Left lung (tissue), 10 donors: ENCODE data around the gene SLC7A1. TPM values are rescaled to one million over a fixed set of nuclear protein-coding genes. Genes with fewer than 3 reads are reported as not detected.

Source experiments
- ATAC-seq: fragments of 200-7000 bp; cut with Tn5 transposase; one replicate; pipeline ENCODE4 v1.9.1; 2020; ENCODE audit warnings: moderate library complexity
- DNase-seq, 4 donors: peaks; one replicate each; pipeline ENCODE4 v3.0.0-alpha.2; 2013 to 2020
- H3K27ac ChIP-seq, 2 donors: fragments of 200-600 bp; sonication (generic) in 1 of 2; one replicate each; pipeline versions ENCODE4 v1.5.0 to v1.8.0; 2020 to 2021
- H3K27me3 ChIP-seq, 2 donors: fragments of 200-600 bp; sonication (generic) in 1 of 2; one replicate each; pipeline versions ENCODE4 v1.5.0 to v1.8.0; 2020 to 2021
- H3K36me3 ChIP-seq, 2 donors: fragments of 200-600 bp; sonication (generic) in 1 of 2; one replicate each; pipeline versions ENCODE4 v1.5.0 to v1.8.0; 2020 to 2021
- H3K4me1 ChIP-seq, 2 donors: fragments of 200-600 bp; one replicate each; pipeline ENCODE4 v1.8.0; 2021
- H3K4me3 ChIP-seq, 2 donors: fragments of 200-600 bp; sonication (generic) in 1 of 2; one replicate each; pipeline versions ENCODE4 v1.5.0 to v1.8.0; 2020 to 2021; ENCODE audit warnings: mild to moderate bottlenecking in 1 of 2
- H3K9me3 ChIP-seq, 2 donors: fragments of 200-600 bp; sonication (generic) in 1 of 2; one replicate each; pipeline versions ENCODE4 v1.5.0 to v1.8.0; 2020 to 2021
- intact Hi-C, 2 donors: fragments of 100-400 bp; cut with DNase I; formaldehyde crosslinking; loops; one replicate each; pipeline versions ENCODE4 v1.11.2 to v1.14.2; 2022
- polyA plus RNA-seq, 6 donors: library from polyadenylated mRNA; unstranded; fragments of 120-200 nt; gene quantifications; one replicate each; pipeline ENCODE4 v1.2.1, GENCODE V29; 2013; ENCODE audit not compliant: insufficient read length in 6 of 6
- total RNA-seq, 2 donors: library from RNA; stranded (reverse); fragmentation: NEBNext Ultra II Directional; extraction: Animal tissue kit (Norgen Biotek cat#: 25700); gene quantifications; one replicate each; pipeline ENCODE4 v1.2.1, GENCODE V29; 2021
- TF ChIP-seq, protein P1 (sequence below), 2 donors: fragments of 200-600 bp; sonication (generic) in 1 of 2; IDR thresholded peaks; one replicate each; pipeline versions ENCODE4 v1.5.0 to v1.8.0; 2021; ENCODE audit warnings: antibody characterized with exemption in 2 of 2
- donor health status: DM: no; HTN: yes; CAD: no.
- donor health status: DM: no; HTN: no; CAD: no.

Gene SLC7A1
- total and polyA plus RNA-seq, 8 donors = 10.0 to 54.2 (median 11.3) TPM

DNA sequence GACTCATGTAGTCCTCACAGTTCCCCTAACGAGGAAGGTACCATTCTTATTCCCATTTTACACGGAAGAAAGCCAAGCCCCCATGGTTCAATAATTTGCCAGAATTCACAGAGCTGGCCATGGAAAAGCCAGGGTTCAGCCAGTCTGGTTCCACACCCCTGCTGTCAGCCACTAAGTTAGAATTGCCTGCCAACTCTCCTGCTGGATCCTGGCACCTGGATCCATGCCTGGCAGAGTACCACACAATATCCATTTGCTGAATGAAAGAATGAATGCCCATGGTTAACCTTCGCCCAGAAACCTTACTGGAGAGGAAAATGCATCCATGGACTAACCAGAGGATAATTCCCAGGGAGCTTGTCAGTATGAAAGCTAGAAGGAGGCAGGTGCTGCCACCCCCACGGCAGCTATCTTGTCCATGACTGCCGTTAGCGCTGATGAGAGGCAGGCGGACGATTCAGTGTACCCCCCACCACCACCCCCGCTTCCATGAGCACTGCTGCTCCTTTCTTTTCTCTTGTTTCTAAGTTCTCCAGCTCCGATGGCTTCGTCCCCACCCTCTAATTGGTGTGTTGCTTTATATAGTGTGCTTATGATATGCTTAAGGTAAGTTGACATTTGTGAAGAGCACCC is 114.5 kb downstream of the SLC7A1 start:
- Histone ChIP-seq H3K4me1 (no peaks in the 10 kb centered on the region), H3K27ac (no peak overlapping the region), H3K4me3 (no peak overlapping the region), H3K27me3 (peaks cover 0 to 11% of the 10 kb centered on the region in 2 donors), H3K9me3 (no peaks in the 10 kb centered on the region), H3K36me3 (no peaks in the 10 kb centered on the region)
- intact Hi-C loops = no loop called here
- TF ChIP-seq, protein P1, sequence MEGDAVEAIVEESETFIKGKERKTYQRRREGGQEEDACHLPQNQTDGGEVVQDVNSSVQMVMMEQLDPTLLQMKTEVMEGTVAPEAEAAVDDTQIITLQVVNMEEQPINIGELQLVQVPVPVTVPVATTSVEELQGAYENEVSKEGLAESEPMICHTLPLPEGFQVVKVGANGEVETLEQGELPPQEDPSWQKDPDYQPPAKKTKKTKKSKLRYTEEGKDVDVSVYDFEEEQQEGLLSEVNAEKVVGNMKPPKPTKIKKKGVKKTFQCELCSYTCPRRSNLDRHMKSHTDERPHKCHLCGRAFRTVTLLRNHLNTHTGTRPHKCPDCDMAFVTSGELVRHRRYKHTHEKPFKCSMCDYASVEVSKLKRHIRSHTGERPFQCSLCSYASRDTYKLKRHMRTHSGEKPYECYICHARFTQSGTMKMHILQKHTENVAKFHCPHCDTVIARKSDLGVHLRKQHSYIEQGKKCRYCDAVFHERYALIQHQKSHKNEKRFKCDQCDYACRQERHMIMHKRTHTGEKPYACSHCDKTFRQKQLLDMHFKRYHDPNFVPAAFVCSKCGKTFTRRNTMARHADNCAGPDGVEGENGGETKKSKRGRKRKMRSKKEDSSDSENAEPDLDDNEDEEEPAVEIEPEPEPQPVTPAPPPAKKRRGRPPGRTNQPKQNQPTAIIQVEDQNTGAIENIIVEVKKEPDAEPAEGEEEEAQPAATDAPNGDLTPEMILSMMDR (IDR thresholded peaks at IDR 0.05) = no peak
- DNase-seq (no peak), ATAC-seq (no peak)

DNA sequence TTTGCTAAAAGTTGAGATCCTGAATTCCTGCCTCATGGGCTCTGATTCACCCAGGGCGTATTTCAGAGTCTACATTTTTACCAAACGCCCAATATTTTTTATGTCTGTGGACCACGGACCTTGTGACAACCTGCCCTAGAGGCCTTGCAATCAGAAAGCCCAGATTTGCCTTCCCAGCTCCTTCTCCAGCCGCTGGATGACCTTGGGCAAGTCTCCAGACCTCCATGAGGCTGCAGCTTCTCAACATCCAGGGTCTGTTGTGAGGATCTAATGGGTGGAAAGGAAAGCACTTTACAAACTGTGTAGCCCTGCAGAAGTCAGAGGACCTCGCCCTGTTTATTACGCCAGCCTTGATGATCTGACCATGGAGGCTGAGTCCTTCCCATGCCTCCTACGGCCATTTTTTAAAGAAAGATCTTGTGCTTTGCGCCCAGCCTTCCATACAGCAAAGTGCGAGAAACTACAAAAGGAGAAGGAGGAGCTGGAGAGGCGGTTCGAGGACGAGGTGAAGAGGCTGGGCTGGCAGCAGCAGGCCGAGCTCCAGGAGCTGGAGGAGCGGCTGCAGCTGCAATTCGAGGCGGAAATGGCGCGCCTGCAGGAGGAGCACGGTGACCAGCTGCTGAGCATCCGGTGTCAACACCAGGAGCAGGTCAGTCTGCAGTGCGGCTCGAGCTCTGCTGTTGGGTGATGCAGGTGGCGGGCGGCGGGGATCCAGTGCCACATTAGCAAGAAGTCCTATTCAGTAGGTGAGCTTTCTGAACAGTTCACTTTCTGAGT is 115.6 kb downstream of the SLC7A1 start:
- Histone ChIP-seq H3K36me3 (no peaks in the 10 kb centered on the region), H3K4me1 (no peaks in the 10 kb centered on the region), H3K27me3 (peaks cover 0 to 11% of the 10 kb centered on the region in 2 donors), H3K4me3 (no peak overlapping the region), H3K9me3 (no peaks in the 10 kb centered on the region), H3K27ac (no peak overlapping the region)
- DNase-seq (peak in 2 of 4 donors; percentile 27 to 81), ATAC-seq (peak; percentile 64)
- intact Hi-C loops = no loop called here
- TF ChIP-seq, protein P1 (IDR thresholded peaks at IDR 0.05) = no peak

DNA sequence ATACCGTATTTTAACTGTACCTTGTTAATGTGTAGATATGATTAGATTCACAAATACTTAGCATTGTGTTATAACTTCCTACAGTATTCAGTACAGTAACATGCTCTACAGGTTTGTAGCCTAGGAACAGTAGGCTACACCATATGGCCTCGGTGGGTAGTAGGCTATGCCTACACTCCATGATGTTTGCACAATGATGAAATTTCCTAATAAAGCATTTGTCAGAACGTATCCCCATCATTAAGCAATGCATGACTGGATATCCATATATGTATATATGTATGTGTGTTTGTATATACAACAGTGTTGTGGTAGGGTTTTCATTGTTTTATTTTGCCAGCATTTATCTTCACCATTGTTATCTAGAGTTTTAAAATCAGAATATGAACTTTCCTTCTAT is 119.4 kb downstream of the SLC7A1 start:
- Histone ChIP-seq H3K9me3 (no peaks in the 10 kb centered on the region), H3K27me3 (peaks cover 0 to 11% of the 10 kb centered on the region in 2 donors), H3K4me3 (no peak overlapping the region), H3K27ac (no peak overlapping the region), H3K36me3 (no peaks in the 10 kb centered on the region), H3K4me1 (no peaks in the 10 kb centered on the region)
- intact Hi-C loops = no loop called here
- ATAC-seq = no peak
- no peak for DNase-seq
- TF ChIP-seq, protein P1 (IDR thresholded peaks at IDR 0.05) = no peak

DNA sequence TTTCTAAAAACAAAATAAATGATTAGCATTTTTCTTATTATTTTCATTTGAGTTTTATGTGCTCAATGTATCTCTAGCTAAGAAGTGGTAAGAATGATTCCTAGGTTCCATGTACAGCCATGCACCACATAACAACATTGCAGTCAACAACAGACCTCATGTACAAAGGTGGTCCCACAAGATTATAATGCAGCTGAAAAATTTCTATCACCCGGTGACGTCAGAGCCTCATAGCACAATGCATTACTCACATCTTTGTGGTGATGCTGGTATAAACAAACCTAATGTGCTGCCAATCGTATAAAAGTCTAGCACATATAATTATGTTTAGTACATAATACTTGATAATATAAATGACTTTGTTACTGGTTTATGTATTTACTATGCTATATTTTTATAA is 120.5 kb downstream of the SLC7A1 start:
- DNase-seq (no peak), ATAC-seq (no peak)
- Histone ChIP-seq H3K27me3 (peaks cover 0 to 11% of the 10 kb centered on the region in 2 donors), H3K9me3 (no peaks in the 10 kb centered on the region), H3K36me3 (no peaks in the 10 kb centered on the region), H3K4me1 (no peaks in the 10 kb centered on the region), H3K27ac (no peak overlapping the region), H3K4me3 (no peak overlapping the region)
- TF ChIP-seq, protein P1 (IDR thresholded peaks at IDR 0.05) = no peak
- intact Hi-C loops = no loop called here

DNA sequence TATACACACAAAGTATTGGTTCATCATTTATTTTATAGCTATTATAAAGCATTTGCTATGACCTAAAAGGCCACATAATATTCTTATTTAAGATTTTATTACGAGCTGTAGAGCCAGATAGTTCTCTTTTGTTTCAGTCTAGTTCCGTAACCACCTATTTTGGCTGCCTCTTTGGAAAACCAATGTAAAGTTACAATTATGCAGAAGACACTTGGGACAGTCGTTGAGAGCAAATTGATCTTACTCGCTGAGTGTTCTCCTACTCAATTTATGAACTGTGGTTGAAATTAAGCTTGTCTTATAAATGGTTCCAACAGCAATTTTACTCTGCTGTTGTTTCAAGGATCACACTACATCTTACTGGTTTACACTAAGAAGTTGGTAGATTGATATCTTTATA is 122.3 kb downstream of the SLC7A1 start:
- no peak overlapping the region for H3K27ac ChIP-seq
- intact Hi-C loops = no loop called here
- TF ChIP-seq, protein P1 (IDR thresholded peaks at IDR 0.05) = no peak
- DNase-seq = no peak
- no peaks in the 10 kb centered on the region for H3K4me1 ChIP-seq
- H3K27me3 ChIP-seq = peaks cover 0 to 3% of the 10 kb centered on the region in 2 donors
- H3K4me3 ChIP-seq = no peak overlapping the region
- no peaks in the 10 kb centered on the region for H3K36me3 ChIP-seq
- ATAC-seq = no peak
- H3K9me3 ChIP-seq = no peaks in the 10 kb centered on the region
